Parathyroid adenoma (tissue), 2 donors: Measurements from ENCODE around the gene ZNF521.

Source experiments
- H2AFZ ChIP-seq: fragments of 300-600 bp; sonication (generic); one replicate; pipeline ENCODE4 v1.7.0; 2017; ENCODE audit warnings: antibody characterized with exemption, mild to moderate bottlenecking
- H3K27ac ChIP-seq: fragments of 300-600 bp; sonication (generic); one replicate; pipeline ENCODE4 v1.7.0; 2017
- H3K27me3 ChIP-seq: fragments of 300-600 bp; sonication (generic); one replicate; pipeline ENCODE4 v1.7.0; 2017; ENCODE audit warnings: low read length; ENCODE audit not compliant: control insufficient read depth, insufficient read depth
- H3K36me3 ChIP-seq: fragments of 300-600 bp; sonication (generic); one replicate; pipeline ENCODE4 v1.7.0; 2017; ENCODE audit warnings: low read length; ENCODE audit not compliant: control insufficient read depth, insufficient read depth
- H3K4me1 ChIP-seq: fragments of 300-600 bp; sonication (generic); one replicate; pipeline ENCODE4 v1.7.0; 2017; ENCODE audit warnings: control low read depth
- H3K4me2 ChIP-seq: fragments of 300-600 bp; sonication (generic); one replicate; pipeline ENCODE4 v1.7.0; 2017; ENCODE audit warnings: low read length
- H3K4me3 ChIP-seq: fragments of 300-600 bp; sonication (generic); one replicate; pipeline ENCODE4 v1.7.0; 2017; ENCODE audit warnings: low read depth, low read length
- H3K79me2 ChIP-seq: fragments of 300-600 bp; sonication (generic); one replicate; pipeline ENCODE4 v1.7.0; 2017; ENCODE audit warnings: control low read depth
- H3K9ac ChIP-seq: fragments of 300-600 bp; sonication (generic); one replicate; pipeline ENCODE4 v1.7.0; 2017; ENCODE audit warnings: mild to moderate bottlenecking
- H3K9me3 ChIP-seq: fragments of 300-600 bp; sonication (generic); one replicate; pipeline ENCODE4 v1.7.0; 2017; ENCODE audit warnings: low read length; ENCODE audit not compliant: control insufficient read depth
- CTCF ChIP-seq: fragments of 300-600 bp; sonication (generic); IDR thresholded peaks from one replicate; pipeline ENCODE4 v1.7.0; 2017; ENCODE audit warnings: antibody characterized with exemption, mild to moderate bottlenecking
- donor health status: primary hyperparathyroidism.

Gene ZNF521

DNA sequence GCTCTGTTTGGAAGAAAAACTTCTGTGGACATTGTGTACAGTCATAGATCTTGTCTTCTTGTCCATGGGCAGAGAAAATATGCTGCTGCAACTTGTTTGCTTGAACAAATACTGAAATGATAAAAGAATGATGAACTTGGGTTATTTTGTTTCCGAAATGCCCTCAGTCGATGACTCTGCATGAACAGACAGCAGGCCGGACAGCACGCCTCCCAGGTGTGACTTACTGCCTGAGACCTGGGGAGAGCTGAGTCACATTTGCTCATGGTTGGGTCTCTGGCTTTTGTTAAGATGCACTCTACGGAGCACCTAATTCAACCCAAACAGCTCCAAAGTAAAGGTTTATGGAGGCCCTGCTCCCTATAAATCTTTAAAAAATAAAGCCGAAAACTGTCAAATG is 262.5 kb downstream of the ZNF521 start:
- H3K9me3 ChIP-seq: no peaks in the 10 kb centered on the region
- no peak overlapping the region for H3K4me3 ChIP-seq
- H3K79me2 ChIP-seq: no peaks in the 10 kb centered on the region
- no peaks in the 10 kb centered on the region for H3K27me3 ChIP-seq
- H3K36me3 ChIP-seq: no peaks in the 10 kb centered on the region
- no peaks in the 10 kb centered on the region for H3K4me1 ChIP-seq
- no peak overlapping the region for H3K4me2 ChIP-seq
- no peak overlapping the region for H2AFZ ChIP-seq
- H3K9ac ChIP-seq: no peak overlapping the region
- no peak overlapping the region for H3K27ac ChIP-seq
- TF ChIP-seq CTCF: no peak

- no peaks in the 10 kb centered on the region for H3K79me2 ChIP-seq
- no peak overlapping the region for H2AFZ ChIP-seq
- no peak overlapping the region for H3K4me3 ChIP-seq
- no peak overlapping the region for H3K27ac ChIP-seq
- no peaks in the 10 kb centered on the region for H3K27me3 ChIP-seq
- no peak overlapping the region for H3K9ac ChIP-seq
- H3K4me2 ChIP-seq: no peak overlapping the region
- H3K36me3 ChIP-seq: no peaks in the 10 kb centered on the region
- H3K9me3 ChIP-seq: no peaks in the 10 kb centered on the region
- TF ChIP-seq CTCF: no peak
- H3K4me1 ChIP-seq: no peaks in the 10 kb centered on the region
These were observed 265.1 kb downstream of the ZNF521 start for GRCh38 chr18:25086876-25087275.

DNA sequence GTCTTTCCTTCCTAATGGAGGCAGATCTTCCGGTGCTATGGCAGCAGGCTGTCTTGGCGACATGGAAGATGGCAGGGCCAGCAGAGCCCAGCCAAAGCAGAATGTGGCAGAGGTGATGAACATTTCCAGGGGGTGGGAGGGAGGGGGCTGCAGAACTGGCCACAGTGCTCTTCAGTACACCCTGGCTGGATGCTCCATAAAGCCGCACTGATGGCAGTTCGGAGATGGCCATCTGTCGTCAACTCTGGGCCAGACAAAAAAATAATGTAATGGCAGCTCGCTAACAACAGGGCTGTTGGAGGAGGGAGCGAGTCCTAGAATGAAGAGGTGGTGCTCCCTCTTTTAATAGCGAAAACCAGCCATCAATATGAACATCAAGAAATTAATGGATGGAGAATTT is 271.0 kb downstream of the ZNF521 start:
- Histone ChIP-seq H2AFZ (no peak overlapping the region), H3K27me3 (no peaks in the 10 kb centered on the region), H3K4me1 (no peaks in the 10 kb centered on the region), H3K4me3 (no peak overlapping the region), H3K4me2 (no peak overlapping the region), H3K27ac (no peak overlapping the region), H3K9ac (no peak overlapping the region), H3K79me2 (no peaks in the 10 kb centered on the region), H3K9me3 (no peaks in the 10 kb centered on the region), H3K36me3 (no peaks in the 10 kb centered on the region)
- no peak for TF ChIP-seq CTCF

GRCh38 chr18:25080211-25080610 is 271.8 kb downstream of the ZNF521 start:
- no peak overlapping the region for H3K4me2 ChIP-seq
- H3K4me1 ChIP-seq: no peaks in the 10 kb centered on the region
- no peak overlapping the region for H3K9ac ChIP-seq
- H3K4me3 ChIP-seq: no peak overlapping the region
- no peaks in the 10 kb centered on the region for H3K27me3 ChIP-seq
- no peak overlapping the region for H3K27ac ChIP-seq
- no peaks in the 10 kb centered on the region for H3K36me3 ChIP-seq
- no peak for TF ChIP-seq CTCF
- H3K9me3 ChIP-seq: no peaks in the 10 kb centered on the region
- H3K79me2 ChIP-seq: no peaks in the 10 kb centered on the region
- no peak overlapping the region for H2AFZ ChIP-seq

GRCh38 chr18:25077944-25078723 is 273.8 kb downstream of the ZNF521 start:
- Histone ChIP-seq H3K27ac (no peak overlapping the region), H3K36me3 (no peaks in the 10 kb centered on the region), H3K4me3 (no peak overlapping the region), H3K9me3 (no peaks in the 10 kb centered on the region), H3K27me3 (no peaks in the 10 kb centered on the region), H2AFZ (no peak overlapping the region), H3K4me2 (no peak overlapping the region), H3K4me1 (no peaks in the 10 kb centered on the region), H3K9ac (no peak overlapping the region), H3K79me2 (no peaks in the 10 kb centered on the region)
- no peak for TF ChIP-seq CTCF
